ENCODE data around the gene LYPLA2.

- TF ChIP-seq CTCF (conservative IDR thresholded peaks at IDR 0.05; ENCODE audit: low read depth in 2 of 2) = no peak
- no peak; the same call in 1 of the 2 replicates for TF ChIP-seq POLR2AphosphoS5 (IDR thresholded peaks at IDR 0.05; ENCODE audit: low read depth)
- no peak for TF ChIP-seq REST (IDR thresholded peaks at IDR 0.05; ENCODE audit: unreplicated experiment)
- no peak for TF ChIP-seq EZH2 (IDR thresholded peaks at IDR 0.05; ENCODE audit: low read depth, unreplicated experiment)
- no peak for TF ChIP-seq ZNF462 (CRISPR knock-in tag; IDR thresholded peaks at IDR 0.05)
- TF ChIP-seq EZH2phosphoT487 (IDR thresholded peaks at IDR 0.05; ENCODE audit: unreplicated experiment) = no peak
Measured at GRCh38 chr1:23791516-23792047, 637 bp downstream of the LYPLA2 start.
